ENCODE results near the gene TGFBR1. TPM values are rescaled to one million over a fixed set of nuclear protein-coding genes. Genes with fewer than 3 reads are reported as not detected.

Gene TGFBR1
- total RNA-seq, 1 donor from 2014 or later, result 87.8 TPM

DNA sequence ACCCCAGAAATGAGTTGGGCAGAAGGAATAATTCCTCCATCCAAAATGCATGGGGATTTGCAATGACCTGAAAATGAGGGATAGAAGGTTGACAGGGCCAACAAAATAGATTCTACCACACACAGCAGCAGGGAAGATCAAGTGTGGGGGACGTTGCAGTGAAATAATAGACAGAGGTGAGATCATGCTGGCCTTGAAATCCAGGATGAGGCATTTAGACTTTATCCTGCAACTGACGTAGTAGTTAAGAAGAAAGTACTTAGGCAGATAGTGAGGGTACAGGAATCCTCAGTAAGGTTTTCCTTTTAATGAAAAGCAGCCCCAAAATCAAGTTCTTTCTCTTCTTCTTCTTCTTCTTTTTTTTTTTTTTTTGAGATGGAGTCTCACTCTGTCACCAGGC lies 31.6 kb upstream of the TGFBR1 start:
- H3K4me3 ChIP-seq (ENCODE audit: low read depth, low read length), result no peak overlapping the region
- DNase-seq (ENCODE audit: low read depth), result no peak
- TF ChIP-seq, protein P1, sequence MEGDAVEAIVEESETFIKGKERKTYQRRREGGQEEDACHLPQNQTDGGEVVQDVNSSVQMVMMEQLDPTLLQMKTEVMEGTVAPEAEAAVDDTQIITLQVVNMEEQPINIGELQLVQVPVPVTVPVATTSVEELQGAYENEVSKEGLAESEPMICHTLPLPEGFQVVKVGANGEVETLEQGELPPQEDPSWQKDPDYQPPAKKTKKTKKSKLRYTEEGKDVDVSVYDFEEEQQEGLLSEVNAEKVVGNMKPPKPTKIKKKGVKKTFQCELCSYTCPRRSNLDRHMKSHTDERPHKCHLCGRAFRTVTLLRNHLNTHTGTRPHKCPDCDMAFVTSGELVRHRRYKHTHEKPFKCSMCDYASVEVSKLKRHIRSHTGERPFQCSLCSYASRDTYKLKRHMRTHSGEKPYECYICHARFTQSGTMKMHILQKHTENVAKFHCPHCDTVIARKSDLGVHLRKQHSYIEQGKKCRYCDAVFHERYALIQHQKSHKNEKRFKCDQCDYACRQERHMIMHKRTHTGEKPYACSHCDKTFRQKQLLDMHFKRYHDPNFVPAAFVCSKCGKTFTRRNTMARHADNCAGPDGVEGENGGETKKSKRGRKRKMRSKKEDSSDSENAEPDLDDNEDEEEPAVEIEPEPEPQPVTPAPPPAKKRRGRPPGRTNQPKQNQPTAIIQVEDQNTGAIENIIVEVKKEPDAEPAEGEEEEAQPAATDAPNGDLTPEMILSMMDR (IDR thresholded peaks at IDR 0.05; ENCODE audit: insufficient read depth, low read length, poor library complexity, severe bottlenecking), result no peak
- no peaks in the 10 kb centered on the region for H3K36me3 ChIP-seq (ENCODE audit: control insufficient read depth, insufficient read depth, low read length)
- no peaks in the 10 kb centered on the region for H3K27me3 ChIP-seq (ENCODE audit: control insufficient read depth, insufficient read depth, low read length)

DNA sequence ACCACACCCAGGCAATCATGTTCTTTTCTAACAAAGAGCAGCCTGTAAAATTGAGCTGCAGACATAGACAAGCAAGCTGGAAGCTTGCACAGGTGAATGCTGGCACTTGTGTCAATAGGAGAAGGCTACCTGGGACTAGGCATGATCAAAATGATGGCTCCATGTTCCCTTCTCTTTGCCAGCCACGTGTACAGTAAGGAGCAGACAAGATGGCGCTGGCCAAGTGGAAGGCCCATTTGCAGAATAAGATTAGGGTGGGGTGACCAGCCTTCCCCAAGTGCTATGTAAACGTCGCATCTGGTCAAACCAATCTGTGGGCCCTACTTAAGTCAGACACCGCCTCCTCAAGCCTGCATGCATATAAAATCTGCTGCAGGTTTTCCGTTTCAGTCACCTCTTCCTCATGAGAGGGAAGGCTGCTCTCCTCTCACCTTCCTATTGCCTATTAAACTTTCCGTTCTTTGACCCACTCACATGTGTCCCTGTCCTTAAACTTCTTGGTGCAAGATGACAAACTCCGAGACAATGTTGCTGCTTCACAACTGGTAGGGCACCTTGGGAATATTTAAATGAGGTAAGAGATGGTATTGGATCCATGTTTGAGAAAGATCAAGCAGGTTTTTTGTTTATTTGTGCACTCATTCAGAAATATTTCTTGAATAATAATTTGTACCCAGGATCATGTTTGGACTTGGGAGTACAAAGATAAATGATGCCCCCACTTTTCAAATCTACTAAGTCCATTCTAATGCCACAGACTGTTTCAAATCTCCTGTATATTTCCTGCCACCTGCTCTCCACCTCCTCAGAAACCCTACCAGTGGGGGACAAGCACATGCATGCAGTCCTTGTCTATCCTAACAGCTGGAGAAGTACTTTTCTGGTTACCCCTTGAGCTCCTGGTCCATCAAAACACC lies 30.7 kb upstream of the TGFBR1 start:
- no peaks in the 10 kb centered on the region for H3K36me3 ChIP-seq (ENCODE audit: control insufficient read depth, insufficient read depth, low read length)

GRCh38 chr9:99074902-99075245 lies 30.0 kb upstream of the TGFBR1 start:
- no peak for DNase-seq (ENCODE audit: low read depth)
- Histone ChIP-seq H3K27me3 (ENCODE audit: control insufficient read depth, insufficient read depth, low read length) (no peaks in the 10 kb centered on the region), H3K36me3 (ENCODE audit: control insufficient read depth, insufficient read depth, low read length) (no peaks in the 10 kb centered on the region), H3K4me3 (ENCODE audit: low read depth, low read length) (no peak overlapping the region)
- TF ChIP-seq, protein P1 (IDR thresholded peaks at IDR 0.05; ENCODE audit: insufficient read depth, low read length, poor library complexity, severe bottlenecking), result no peak

More for the DNA sequence above, 30.7 kb upstream of the TGFBR1 start:
- DNase-seq (ENCODE audit: low read depth), result no peak
- no peaks in the 10 kb centered on the region for H3K27me3 ChIP-seq (ENCODE audit: control insufficient read depth, insufficient read depth, low read length)
- TF ChIP-seq, protein P1 (IDR thresholded peaks at IDR 0.05; ENCODE audit: insufficient read depth, low read length, poor library complexity, severe bottlenecking), result no peak
- H3K4me3 ChIP-seq (ENCODE audit: low read depth, low read length), result no peak overlapping the region

GRCh38 chr9:99075246-99075912 lies 29.5 kb upstream of the TGFBR1 start:
- Histone ChIP-seq H3K36me3 (ENCODE audit: control insufficient read depth, insufficient read depth, low read length) (no peaks in the 10 kb centered on the region), H3K27me3 (ENCODE audit: control insufficient read depth, insufficient read depth, low read length) (no peaks in the 10 kb centered on the region), H3K4me3 (ENCODE audit: low read depth, low read length) (no peak overlapping the region)
- TF ChIP-seq, protein P1 (IDR thresholded peaks at IDR 0.05; ENCODE audit: insufficient read depth, low read length, poor library complexity, severe bottlenecking), result no peak
- DNase-seq (ENCODE audit: low read depth), result no peak

DNA sequence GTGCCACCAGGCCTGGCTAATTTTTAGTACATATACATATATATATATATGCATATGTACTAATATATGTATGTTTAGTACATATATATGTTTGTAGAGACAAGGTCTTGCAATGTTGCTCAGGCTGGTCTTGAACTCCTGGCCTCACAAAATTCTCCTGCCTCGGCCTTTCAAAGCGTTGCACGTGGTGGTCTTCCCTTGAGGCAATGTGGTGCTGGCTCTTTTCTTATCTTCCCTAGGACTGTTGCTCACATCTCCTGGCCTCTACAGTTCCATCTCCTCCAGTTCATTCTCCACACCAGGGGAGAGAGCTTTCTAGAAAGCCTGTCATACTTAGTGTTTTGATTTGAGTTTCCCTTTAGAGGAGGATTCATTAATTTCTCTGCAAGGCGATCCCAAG lies 28.9 kb upstream of the TGFBR1 start:
- H3K36me3 ChIP-seq (ENCODE audit: control insufficient read depth, insufficient read depth, low read length), result no peaks in the 10 kb centered on the region
- no peak overlapping the region for H3K4me3 ChIP-seq (ENCODE audit: low read depth, low read length)
- TF ChIP-seq, protein P1 (IDR thresholded peaks at IDR 0.05; ENCODE audit: insufficient read depth, low read length, poor library complexity, severe bottlenecking), result no peak
- no peak for DNase-seq (ENCODE audit: low read depth)
- H3K27me3 ChIP-seq (ENCODE audit: control insufficient read depth, insufficient read depth, low read length), result no peaks in the 10 kb centered on the region
